ENCODE results near the gene AFP.

Gene AFP

GRCh38 chr4:73439445-73439844 is 3.4 kb downstream of the AFP start:
- DNase-seq: no peak

- no peak for DNase-seq
Measured at GRCh38 chr4:73439991-73440390, 4.0 kb downstream of the AFP start.

- DNase-seq: no peak
Measured at GRCh38 chr4:73440653-73441052, 4.6 kb downstream of the AFP start.

- no peak for DNase-seq
Measured at GRCh38 chr4:73442275-73442674, 6.3 kb downstream of the AFP start.

- DNase-seq: no peak
Measured at GRCh38 chr4:73443224-73443623, 7.2 kb downstream of the AFP start.

GRCh38 chr4:73445383-73446335 is 9.6 kb downstream of the AFP start:
- DNase-seq: no peak

GRCh38 chr4:73446336-73446938 is 10.4 kb downstream of the AFP start:
- DNase-seq: no peak

- no peak for DNase-seq
Measured at GRCh38 chr4:73447671-73448070, 11.7 kb downstream of the AFP start.

- DNase-seq: no peak
Measured at GRCh38 chr4:73448448-73449203, 12.6 kb downstream of the AFP start.

GRCh38 chr4:73450398-73451004 is 14.5 kb downstream of the AFP start:
- no peak for DNase-seq

GRCh38 chr4:73451404-73451803 is 15.4 kb downstream of the AFP start:
- DNase-seq: no peak

- no peak for DNase-seq
Measured at GRCh38 chr4:73451981-73452747, 16.1 kb downstream of the AFP start.

- DNase-seq: no peak
Measured at GRCh38 chr4:73452953-73453700, 17.1 kb downstream of the AFP start.

- no peak for DNase-seq
Measured at GRCh38 chr4:73453701-73454005, 17.6 kb downstream of the AFP start.

GRCh38 chr4:73454920-73455319 is 18.9 kb downstream of the AFP start:
- no peak for DNase-seq

GRCh38 chr4:73456177-73457022 is 20.4 kb downstream of the AFP start:
- no peak for DNase-seq

GRCh38 chr4:73458184-73459047 is 22.4 kb downstream of the AFP start:
- DNase-seq: no peak

- DNase-seq: no peak
Measured at GRCh38 chr4:73459048-73459421, 23.0 kb downstream of the AFP start.

GRCh38 chr4:73460913-73461522 is 25.0 kb downstream of the AFP start:
- DNase-seq: no peak

All from activated CD4-positive, alpha-beta T cell treated with anti-CD3 and anti-CD28 coated beads, Interleukin-2, amount 50 U/mL, for 4 hours (primary cell).